SH-SY5Y (cell line): ENCODE data around the gene TMA16.

ENCODE experiments used
- GATA2 ChIP-seq: IDR thresholded peaks from 2 replicates; pipeline ENCODE4 v1.6.1; 2011; ENCODE audit warnings: mild to moderate bottlenecking, low read depth, low read length
- GATA3 ChIP-seq: IDR thresholded peaks from 2 replicates; pipeline ENCODE4 v1.6.1; 2011; ENCODE audit warnings: low read depth, mild to moderate bottlenecking, low read length, moderate library complexity

DNA sequence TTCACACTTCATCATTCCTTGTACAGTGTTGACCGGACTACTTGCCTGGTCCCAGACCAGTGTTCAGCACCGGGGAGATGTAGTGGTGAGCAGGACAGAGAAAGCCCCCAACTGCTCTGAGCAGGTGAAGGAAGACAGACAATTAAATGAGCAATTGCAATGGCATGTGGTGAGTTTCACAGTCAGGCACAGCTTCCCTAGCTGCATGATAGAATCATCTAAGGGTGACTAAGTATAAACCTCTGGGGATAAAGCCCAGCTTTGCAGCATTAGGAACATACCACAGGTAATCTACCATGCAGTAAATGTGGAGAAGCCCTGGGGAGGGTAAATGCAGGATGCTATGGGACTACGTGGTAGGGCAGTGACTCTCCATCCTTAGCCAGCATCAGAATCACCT is 47.8 kb downstream of the TMA16 start:
- TF ChIP-seq GATA3 (no peak), GATA2 (no peak)
